Stimulated activated CD4-positive, alpha-beta T cell treated with anti-CD3 and anti-CD28 coated beads, TNF-alpha, amount 100 ng/mL, for 4 hours (primary cell): ENCODE data around the gene SNAPC4.
"Not testable (repeated sequence)": the region's sequence is repeated elsewhere in the genome, so short reads cannot be mapped to it uniquely, and the experiment has no call there.

Experiments used
- DNase-seq, 3 experiments: peaks; one replicate each; pipeline ENCODE4 v3.0.0-alpha.2; 2020; ENCODE audit warnings: low read depth in 3 of 3

The SNAPC4 gene

DNA sequence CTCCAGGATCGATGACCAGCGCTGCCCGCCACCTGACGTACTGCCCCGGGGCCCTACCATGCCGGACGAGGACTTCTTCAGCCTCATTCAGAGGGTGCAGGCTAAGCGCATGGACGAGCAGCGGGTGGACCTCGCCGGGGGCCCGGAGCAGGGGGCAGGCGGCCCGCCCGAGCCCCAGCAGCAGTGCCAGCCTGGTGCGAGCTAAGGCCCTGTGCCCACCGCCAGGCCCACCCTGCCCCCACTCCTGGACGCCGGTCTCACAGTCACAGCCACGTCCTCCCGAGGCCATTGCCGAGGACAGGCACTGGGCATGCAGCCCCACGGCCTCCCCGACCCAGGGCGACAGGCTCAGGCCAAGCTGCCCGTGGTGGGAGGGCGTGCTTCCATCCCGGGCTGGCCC is 42.0 kb downstream of the SNAPC4 start:
- DNase-seq = no peak

DNA sequence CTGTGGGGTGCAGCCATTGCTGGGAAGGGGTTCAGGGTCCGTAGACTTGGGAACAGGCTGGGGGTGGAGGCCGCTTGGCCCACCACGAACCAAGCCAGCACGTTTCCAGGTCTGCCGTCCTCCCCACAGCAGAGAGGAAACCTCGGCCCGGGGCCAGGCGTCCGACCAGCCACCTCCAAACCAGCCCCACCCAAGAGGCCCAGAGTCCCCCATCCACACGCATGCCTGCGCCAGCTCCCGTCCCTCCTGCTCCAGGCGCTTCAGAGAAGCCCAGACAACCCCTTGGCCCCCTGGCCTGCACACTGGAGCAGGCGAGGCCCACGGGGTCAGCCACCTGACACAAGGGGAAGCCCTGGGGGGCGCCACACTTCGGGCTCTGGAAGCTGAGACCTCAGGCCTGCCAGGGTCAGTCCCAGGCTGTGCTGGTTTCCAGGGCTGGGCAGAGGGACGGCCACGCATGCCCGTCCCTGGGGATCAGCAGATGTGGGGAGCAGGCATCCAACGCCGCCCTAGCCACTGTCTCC is 42.7 kb downstream of the SNAPC4 start:
- no peak for DNase-seq

DNA sequence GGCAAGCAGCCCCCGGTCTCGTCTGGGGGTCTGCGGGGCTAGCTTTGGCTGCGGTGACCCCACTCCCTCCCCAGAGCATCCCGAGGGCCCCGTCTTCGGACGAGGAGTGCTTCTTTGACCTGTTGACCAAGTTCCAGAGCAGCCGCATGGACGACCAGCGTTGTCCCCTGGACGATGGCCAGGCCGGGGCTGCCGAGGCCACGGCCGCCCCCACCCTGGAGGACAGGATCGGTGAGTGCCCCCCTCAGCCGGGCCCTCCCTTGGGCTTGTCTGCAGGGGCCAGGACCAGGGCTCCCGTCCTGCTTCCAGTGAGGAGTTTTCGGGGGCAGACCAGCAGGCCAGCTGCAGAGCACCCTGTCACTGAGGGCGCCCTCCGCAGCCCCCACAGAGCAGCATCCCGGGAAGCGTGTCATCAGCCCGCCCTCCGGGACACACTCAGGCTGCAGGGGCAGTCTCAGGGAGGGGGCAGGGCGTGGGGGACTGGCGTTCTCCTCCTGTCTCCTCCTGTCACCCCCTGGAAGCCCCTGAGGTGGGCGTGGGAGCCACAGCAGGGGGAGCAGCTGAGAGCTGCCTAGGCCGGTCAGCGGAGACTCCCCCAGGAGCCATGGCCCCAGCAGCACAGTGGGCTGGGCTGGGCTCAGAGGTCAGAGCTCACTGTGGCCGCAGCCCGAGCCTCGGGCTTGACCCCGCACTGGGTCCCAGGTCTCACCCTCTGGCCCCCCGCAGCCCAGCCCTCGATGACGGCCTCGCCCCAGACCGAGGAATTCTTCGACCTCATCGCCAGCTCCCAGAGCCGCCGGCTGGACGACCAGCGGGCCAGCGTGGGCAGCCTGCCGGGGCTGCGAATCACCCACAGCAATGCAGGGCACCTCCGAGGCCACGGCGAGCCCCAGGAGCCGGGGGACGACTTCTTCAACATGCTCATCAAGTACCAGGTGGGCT is 44.1 kb downstream of the SNAPC4 start:
- DNase-seq = no peak

DNA sequence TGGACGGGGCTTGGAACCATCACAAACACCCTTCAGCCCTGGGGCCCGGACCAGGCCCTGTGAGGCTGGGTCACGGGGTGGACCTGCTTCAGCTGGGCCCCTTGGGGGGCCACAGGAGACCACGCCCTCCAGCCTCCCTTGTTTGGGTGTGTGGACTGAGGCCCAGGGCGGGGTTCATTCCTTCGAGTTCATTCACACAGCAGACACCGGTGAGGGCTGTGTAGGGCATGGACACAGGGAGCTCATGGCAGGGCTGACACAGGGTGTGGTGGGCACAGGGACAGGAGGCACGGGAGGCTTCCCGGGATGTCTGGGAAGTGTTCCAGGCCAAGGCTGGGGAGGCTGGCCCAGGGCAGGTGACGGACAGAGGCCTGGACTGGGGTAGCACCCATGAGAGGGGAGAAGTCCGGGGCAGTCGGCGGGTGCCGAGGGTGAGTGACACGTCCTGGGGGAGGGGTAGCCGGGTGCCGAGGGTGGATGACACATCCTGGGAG is 45.3 kb downstream of the SNAPC4 start:
- DNase-seq = no peak

DNA sequence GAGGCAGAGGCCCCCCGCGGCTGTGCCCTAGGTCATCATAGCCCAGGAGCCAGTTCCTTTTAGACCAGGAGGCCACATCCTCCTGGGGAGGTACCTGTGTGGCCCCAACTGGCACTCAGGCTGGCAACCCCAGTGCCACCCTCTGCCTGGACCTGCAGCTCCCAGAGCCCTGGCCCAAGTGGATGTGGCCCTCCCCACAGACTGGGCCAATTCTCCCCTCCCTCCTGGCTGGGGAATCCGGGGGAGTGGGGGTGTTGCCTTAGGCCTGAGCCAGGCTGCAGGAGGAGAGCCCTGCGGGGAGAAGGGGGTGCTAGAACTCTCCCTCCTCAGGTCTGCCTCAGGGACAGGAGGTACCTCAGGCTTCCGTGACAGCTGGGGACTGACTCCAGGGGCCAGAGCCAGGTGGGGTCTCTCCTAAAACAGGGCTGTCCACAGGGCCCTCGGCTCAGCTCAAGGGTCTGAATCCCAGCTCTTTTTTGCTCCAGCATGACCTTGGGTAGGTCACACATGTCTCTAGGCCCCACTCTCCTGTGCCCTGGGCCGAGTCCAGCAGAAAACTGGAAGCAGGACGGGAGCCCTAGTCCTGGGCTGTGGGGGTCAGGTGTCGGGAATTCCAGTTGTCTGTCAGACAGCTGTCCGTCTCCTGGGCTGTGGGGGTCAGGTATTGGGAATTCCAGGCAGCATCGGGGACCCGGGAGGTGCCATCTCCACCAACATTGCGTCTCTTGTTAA is 46.0 kb downstream of the SNAPC4 start:
- no peak for DNase-seq

DNA sequence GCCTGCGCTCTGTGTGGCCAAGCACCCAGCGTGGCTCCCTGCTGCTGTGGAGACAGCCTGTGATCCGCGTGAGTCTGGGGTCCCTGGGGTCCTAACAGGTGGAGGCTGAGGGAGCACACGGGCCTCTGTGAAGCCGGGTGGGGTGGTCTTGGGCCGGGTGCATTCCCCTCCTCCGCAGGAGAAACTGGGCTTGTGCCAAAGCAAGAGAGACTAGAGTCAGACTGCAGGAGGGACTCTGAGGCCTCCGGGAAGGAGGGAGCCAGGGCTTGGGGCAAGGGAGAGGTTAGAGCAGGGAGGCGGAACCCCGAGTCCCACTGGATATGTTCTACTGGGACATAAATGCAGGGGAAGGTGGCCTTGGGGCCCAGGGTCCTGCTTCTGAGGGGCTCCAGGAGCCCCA is 46.9 kb downstream of the SNAPC4 start:
- no peak for DNase-seq

DNA sequence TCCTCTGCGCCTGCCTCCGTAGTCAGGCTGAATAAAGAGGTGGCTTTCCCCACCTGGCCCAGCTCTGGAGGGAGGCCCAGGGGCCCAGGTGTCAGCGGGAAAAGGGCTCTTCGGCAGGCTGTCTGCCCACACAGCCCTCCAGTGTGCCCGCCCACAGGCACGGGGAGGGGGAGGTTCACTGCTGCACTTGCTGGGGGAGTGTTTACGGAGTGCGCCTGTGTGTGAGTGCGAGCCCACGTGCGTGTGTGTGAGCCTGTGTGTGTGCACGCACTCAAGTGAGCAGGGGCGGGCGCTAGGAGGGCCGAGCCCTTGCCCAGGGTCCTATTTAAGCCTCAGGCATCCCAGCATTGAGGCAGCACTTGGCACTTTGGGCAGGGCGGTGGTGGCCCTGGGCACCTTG is 47.3 kb downstream of the SNAPC4 start:
- no peak for DNase-seq

DNA sequence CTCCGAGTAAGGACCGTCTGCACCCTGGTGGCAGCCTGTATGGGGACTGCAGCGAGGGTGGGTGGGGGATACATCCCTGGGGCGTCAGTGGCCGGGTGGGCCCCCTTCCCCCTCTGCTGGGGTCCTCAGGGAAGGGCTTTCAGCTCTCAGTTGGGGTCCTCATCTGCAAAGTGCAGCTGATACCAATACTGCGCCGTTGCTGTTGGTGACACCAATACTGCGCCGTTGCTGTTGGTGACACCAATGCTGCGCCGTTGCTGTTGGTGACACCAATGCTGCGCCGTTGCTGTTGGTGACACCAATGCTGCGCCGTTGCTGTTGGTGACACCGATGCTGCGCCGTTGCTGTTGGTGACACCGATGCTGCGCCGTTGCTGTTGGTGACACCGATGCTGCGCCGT is 48.1 kb downstream of the SNAPC4 start:
- DNase-seq = not testable (repeated sequence)

DNA sequence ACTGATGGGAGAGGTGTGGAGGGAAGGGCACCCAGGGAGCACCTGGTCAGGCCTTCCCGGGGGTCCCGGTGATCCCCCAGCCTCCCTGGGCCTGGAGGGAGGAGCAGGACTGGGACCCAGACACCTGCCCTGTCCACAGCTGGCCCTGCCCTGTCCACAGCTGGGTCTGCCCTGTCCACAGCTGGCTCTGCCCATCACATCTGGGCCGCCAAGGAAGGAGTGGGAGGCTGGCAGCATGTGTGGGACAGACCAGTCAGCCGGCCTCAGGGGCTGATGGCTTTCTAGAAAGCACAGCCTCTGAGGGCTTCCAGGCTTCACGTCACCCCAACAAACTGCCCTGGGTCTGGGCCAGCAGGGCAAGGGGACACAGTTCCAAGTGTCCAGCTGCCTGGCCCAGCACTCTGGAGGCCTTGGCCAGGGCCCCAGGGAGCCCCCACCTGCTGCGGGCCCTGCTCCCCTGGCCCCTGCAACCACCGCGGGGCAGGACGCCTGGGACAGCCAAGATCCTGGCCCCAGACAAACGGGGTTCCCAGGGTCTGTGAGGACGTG is 48.6 kb downstream of the SNAPC4 start:
- DNase-seq = no peak
